ENCODE measurements around the gene C1orf198. TPM values are rescaled to one million over a fixed set of nuclear protein-coding genes. Genes with fewer than 3 reads are reported as not detected.
A peak's percentile ranks its signal among the peaks of the same experiment; 100 is the strongest.
"Not testable (repeated sequence)": the region's sequence is repeated elsewhere in the genome, so short reads cannot be mapped to it uniquely, and the experiment has no call there.

Gene C1orf198
- total RNA-seq, 6 experiments from 2014 or later, result 72.4 to 118 (median 88.4) TPM

DNA sequence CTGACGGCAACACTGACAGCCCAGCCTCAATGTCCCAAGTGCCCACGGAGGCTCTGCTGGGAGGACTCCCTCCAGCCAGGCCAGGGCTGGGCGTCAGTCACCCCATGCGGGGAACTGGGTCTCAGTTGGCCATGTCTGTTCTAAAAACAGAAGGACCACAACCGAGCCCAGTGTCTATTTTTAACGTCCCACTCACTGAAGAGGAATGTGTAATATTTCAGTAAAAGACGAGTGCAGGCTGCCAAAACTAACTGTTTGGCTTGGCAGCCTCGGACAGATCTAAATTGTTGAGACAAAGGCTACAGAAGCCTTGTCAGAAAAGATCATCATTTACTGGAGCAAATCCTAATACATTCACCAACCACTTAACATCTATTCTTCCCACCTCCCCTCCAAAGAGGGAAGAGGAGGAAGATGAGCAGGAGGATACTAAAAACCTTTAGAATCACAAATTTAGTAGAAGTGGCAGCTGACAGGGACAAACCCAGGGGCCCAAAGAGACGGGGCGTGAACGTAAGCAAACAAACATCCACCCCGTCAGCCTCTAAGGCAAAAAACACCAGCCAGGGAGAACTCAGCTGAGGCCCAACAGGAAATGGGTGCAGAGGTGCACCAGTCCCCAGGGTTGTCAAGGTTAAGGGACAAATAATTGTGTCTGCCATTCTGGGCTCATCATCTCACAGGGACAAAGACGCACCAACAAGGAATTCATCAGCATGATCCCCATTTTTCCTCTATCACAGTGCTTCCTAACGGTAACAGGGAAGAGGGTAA, 18.7 kb downstream of the C1orf198 start:
- peak overlapping the region; percentile 64 for H3K4me3 Mint-ChIP-seq
- H3K9me3 Mint-ChIP-seq, result peaks cover 12% of the 10 kb centered on the region
- H3K36me3 Mint-ChIP-seq (ENCODE audit: low read depth), result peaks cover 63% of the 10 kb centered on the region

DNA sequence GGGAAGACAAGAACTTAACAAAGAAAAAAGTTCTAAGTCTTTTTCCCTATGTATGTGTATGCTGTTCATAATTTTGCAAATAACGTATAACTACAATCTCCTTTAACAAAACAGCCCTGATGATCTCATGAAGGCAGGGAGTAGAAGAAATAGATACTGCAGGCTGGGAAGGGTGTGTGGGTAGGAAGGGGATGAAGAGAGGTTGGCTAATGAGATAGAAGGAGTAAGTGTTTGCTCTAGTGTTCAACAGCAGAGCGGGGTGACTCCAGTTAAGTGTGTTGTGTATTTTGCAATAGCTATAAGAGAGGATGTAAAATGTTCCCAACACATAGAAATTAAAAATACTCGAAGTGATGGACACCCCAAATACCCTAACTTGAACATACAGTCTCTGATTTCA, 20.1 kb downstream of the C1orf198 start:
- peaks cover 87% of the 10 kb centered on the region for H3K4me1 Mint-ChIP-seq (ENCODE audit: low read depth)
- DNase-seq, result no peak
- peaks cover 8% of the 10 kb centered on the region for H3K9me3 Mint-ChIP-seq
- TF ChIP-seq, protein P1, sequence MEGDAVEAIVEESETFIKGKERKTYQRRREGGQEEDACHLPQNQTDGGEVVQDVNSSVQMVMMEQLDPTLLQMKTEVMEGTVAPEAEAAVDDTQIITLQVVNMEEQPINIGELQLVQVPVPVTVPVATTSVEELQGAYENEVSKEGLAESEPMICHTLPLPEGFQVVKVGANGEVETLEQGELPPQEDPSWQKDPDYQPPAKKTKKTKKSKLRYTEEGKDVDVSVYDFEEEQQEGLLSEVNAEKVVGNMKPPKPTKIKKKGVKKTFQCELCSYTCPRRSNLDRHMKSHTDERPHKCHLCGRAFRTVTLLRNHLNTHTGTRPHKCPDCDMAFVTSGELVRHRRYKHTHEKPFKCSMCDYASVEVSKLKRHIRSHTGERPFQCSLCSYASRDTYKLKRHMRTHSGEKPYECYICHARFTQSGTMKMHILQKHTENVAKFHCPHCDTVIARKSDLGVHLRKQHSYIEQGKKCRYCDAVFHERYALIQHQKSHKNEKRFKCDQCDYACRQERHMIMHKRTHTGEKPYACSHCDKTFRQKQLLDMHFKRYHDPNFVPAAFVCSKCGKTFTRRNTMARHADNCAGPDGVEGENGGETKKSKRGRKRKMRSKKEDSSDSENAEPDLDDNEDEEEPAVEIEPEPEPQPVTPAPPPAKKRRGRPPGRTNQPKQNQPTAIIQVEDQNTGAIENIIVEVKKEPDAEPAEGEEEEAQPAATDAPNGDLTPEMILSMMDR (IDR thresholded peaks at IDR 0.05), result no peak
- peak overlapping the region; percentile 85 for H3K27ac Mint-ChIP-seq
- 0 out of 2 replicates have a peak overlapping the region, but pooled peaks have one; percentile 6 for H3K4me3 Mint-ChIP-seq
- peaks cover 62% of the 10 kb centered on the region for H3K36me3 Mint-ChIP-seq (ENCODE audit: low read depth)
- peaks cover 9% of the 10 kb centered on the region; the same call in 1 of the 2 replicates for H3K27me3 Mint-ChIP-seq (ENCODE audit: insufficient read depth)

More for the DNA sequence above, 18.7 kb downstream of the C1orf198 start:
- peak; percentile 93 for DNase-seq
- peak overlapping the region; percentile 85 for H3K27ac Mint-ChIP-seq
- H3K27me3 Mint-ChIP-seq (ENCODE audit: insufficient read depth), result peaks cover 9% of the 10 kb centered on the region; the same call in 1 of the 2 replicates
- H3K4me1 Mint-ChIP-seq (ENCODE audit: low read depth), result peaks cover 94% of the 10 kb centered on the region
- TF ChIP-seq, protein P1 (IDR thresholded peaks at IDR 0.05), result no peak

DNA sequence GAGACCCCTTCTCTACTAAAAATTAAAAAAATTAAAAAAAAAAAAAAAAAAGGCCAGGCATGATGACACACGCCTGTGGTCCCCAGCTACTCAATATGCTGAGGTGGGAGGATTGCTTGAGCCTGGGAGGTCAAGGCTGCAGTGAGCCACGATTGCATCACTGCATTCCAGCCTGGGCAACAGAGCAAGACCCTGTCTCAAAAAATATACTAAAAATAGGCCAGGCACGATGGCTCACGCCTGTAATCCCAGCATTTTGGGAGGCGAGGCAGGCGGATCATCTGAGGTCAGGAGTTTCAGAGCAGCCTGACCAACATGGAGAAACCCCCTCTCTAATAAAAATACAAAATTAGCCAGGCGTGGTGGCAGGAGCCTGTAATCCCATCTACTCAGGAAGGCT, 23.1 kb downstream of the C1orf198 start:
- not testable (repeated sequence) for H3K9me3 Mint-ChIP-seq; H3K27me3 Mint-ChIP-seq (ENCODE audit: insufficient read depth)
- peaks cover 61% of the 10 kb centered on the region for H3K36me3 Mint-ChIP-seq (ENCODE audit: low read depth)
- peaks cover 63% of the 10 kb centered on the region for H3K4me1 Mint-ChIP-seq (ENCODE audit: low read depth)
- DNase-seq, result peak; percentile 43
- peak overlapping the region; percentile 74 for H3K27ac Mint-ChIP-seq
- peak overlapping the region; percentile 28; the same call in 1 of the 2 replicates for H3K4me3 Mint-ChIP-seq

DNA sequence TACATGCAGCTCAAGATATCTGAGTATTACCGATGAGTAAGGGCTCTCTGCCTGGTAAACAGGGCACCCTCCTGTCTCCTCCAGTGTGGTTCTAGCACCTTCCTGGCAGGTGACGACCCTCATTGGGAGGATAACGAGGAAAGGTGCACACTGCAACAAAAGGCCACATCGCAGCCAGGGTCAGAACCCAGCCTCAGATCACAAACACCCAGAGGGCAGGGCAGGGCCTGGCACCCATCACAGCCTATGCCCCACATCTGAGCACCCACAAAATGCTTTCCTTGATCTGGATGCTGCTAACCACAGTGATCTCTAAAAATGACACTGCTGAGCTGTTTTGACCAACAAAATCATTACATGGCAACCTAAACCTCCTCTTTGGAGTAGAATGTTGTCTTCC, 23.8 kb downstream of the C1orf198 start:
- Mint-ChIP-seq H3K4me1 (ENCODE audit: low read depth) (peaks cover 57% of the 10 kb centered on the region), H3K36me3 (ENCODE audit: low read depth) (peaks cover 65% of the 10 kb centered on the region), H3K9me3 (no peaks in the 10 kb centered on the region), H3K4me3 (peak overlapping the region; percentile 28; the same call in 1 of the 2 replicates), H3K27ac (peak overlapping the region; percentile 74), H3K27me3 (ENCODE audit: insufficient read depth) (peaks cover 5% of the 10 kb centered on the region)
- DNase-seq, result no peak
- TF ChIP-seq, protein P1 (IDR thresholded peaks at IDR 0.05), result no peak

DNA sequence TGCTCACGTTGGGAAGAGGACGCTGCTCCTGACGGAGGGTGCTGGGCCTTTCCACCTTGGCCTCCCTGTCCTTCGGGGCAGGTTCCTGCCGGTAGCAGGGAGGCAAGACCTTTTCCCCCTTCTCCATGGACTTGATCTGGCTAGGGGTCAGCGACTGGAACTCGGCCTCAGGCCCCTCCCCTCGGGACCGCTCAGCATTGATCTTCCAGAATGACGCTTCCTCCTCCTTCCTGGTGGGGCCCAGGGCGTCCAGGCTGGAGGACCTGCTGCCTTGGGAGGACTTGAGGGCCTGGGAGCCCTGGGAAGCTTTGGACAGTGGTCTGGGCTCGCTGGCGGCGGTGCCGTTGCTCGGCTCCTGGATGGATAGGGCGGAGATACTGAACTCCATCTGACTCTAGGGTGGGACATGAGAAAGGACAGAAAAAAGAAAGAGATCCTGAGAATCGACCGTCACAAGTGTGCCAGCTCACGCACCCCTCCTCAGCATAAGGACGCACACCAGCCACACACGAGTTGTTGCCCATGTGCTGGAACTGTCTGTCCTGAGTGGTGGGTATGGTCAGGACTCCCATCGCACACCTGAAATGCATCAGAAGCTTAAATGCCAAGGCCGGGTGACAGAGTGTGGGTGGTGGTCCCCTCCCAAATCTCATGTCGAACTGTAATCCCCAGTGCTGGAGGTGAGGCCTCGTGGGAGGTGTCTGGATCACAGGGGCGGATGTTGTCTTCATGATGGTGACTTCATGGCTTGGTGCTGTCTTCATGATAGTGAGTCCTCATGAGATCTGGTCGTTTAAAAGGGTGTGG, 24.6 kb downstream of the C1orf198 start:
- Mint-ChIP-seq H3K27me3 (ENCODE audit: insufficient read depth) (peaks cover 5% of the 10 kb centered on the region), H3K9me3 (no peaks in the 10 kb centered on the region), H3K4me1 (ENCODE audit: low read depth) (peaks cover 48% of the 10 kb centered on the region), H3K4me3 (no peak overlapping the region), H3K27ac (no peak overlapping the region), H3K36me3 (ENCODE audit: low read depth) (peaks cover 69% of the 10 kb centered on the region)
- no peak for DNase-seq
- TF ChIP-seq, protein P1 (IDR thresholded peaks at IDR 0.05), result no peak
